Neural progenitor cell (in vitro differentiated cells): ENCODE results near the gene AKAP6. TPM values are rescaled to one million over a fixed set of nuclear protein-coding genes. Genes with fewer than 3 reads are reported as not detected.

ENCODE experiments used
- DNase-seq: peaks from one replicate; pipeline ENCODE4 v3.0.0-alpha.2; 2016; ENCODE audit warnings: low spot score
- H2AFZ ChIP-seq: fragments of 200-600 bp; sonication (generic); replicated peaks from 2 replicates; pipeline ENCODE4 v1.6.1; 2016; ENCODE audit warnings: antibody characterized with exemption
- H3F3A ChIP-seq: fragments of 200-600 bp; sonication (generic); 2 replicates; pipeline ENCODE4 v1.6.1; 2016; ENCODE audit warnings: antibody characterized with exemption, low read depth
- H3K27ac ChIP-seq: fragments of 200-600 bp; sonication (generic); 2 replicates; pipeline ENCODE4 v1.5.1; 2016; ENCODE audit warnings: mild to moderate bottlenecking
- H3K27me3 ChIP-seq: fragments of 200-600 bp; sonication (generic); 2 replicates; pipeline ENCODE4 v1.6.1; 2016; ENCODE audit warnings: mild to moderate bottlenecking, moderate library complexity
- H3K36me3 ChIP-seq: fragments of 200-600 bp; sonication (generic); 2 replicates; pipeline ENCODE4 v1.5.1; 2016
- H3K4me1 ChIP-seq: fragments of 200-600 bp; sonication (generic); 2 replicates; pipeline ENCODE4 v1.6.1; 2016; ENCODE audit warnings: mixed run types
- H3K4me2 ChIP-seq: fragments of 200-600 bp; sonication (generic); 2 replicates; pipeline ENCODE4 v1.6.1; 2016
- H3K4me3 ChIP-seq: fragments of 200-600 bp; sonication (generic); 2 replicates; pipeline ENCODE4 v1.5.1; 2016
- H3K79me2 ChIP-seq: fragments of 200-600 bp; sonication (generic); 2 replicates; pipeline ENCODE4 v1.6.1; 2016; ENCODE audit warnings: low read depth
- H3K9ac ChIP-seq: fragments of 200-600 bp; sonication (generic); 2 replicates; pipeline ENCODE4 v1.6.1; 2016
- H3K9me3 ChIP-seq: fragments of 200-600 bp; sonication (generic); 2 replicates; pipeline ENCODE4 v1.5.1; 2016; ENCODE audit warnings: low read depth
- H4K20me1 ChIP-seq: fragments of 200-600 bp; sonication (generic); 2 replicates; pipeline ENCODE4 v1.6.1; 2016; ENCODE audit warnings: low read depth
- H3K27ac Mint-ChIP-seq: 3 replicates; pipeline ENCODE4 v1.8.0; 2021; ENCODE audit warnings: mixed read lengths
- H3K27me3 Mint-ChIP-seq: 2 replicates; pipeline ENCODE4 v1.8.0; 2022; ENCODE audit warnings: low read depth, mild to moderate bottlenecking, inconsistent platforms, moderate library complexity, mixed read lengths; ENCODE audit not compliant: insufficient read depth
- H3K36me3 Mint-ChIP-seq: 3 replicates; pipeline ENCODE4 v1.8.0; 2021; ENCODE audit warnings: mixed read lengths
- H3K4me1 Mint-ChIP-seq: 3 replicates; pipeline ENCODE4 v1.8.0; 2021; ENCODE audit warnings: mixed read lengths
- H3K4me3 Mint-ChIP-seq: 3 replicates; pipeline ENCODE4 v1.8.0; 2021; ENCODE audit warnings: mild to moderate bottlenecking, moderate library complexity, mixed read lengths
- H3K9me3 Mint-ChIP-seq: 3 replicates; pipeline ENCODE4 v1.8.0; 2020; ENCODE audit warnings: mixed read lengths
- EZH2 ChIP-seq: fragments of 200-600 bp; sonication (generic); IDR thresholded peaks from 2 replicates; pipeline ENCODE4 v1.6.1; 2017; ENCODE audit warnings: antibody characterized with exemption, mild to moderate bottlenecking, moderate library complexity
- EZH2phosphoT487 ChIP-seq: fragments of 200-600 bp; sonication (generic); IDR thresholded peaks from 2 replicates; pipeline ENCODE4 v1.6.1; 2017; ENCODE audit warnings: antibody characterized with exemption
- total RNA-seq: library from RNA; depleted of rRNA; stranded (reverse); fragments of >200 nt; gene quantifications from 2 replicates; pipeline ENCODE4 v1.2.3, GENCODE V29; 2015; ENCODE audit warnings: low replicate concordance
- TF ChIP-seq, protein P1 (sequence below): fragments of 200-600 bp; sonication (generic); IDR thresholded peaks from 2 replicates; pipeline ENCODE4 v1.5.1; 2017; ENCODE audit warnings: antibody characterized with exemption, mild to moderate bottlenecking

The AKAP6 gene
- total RNA-seq, 1 donor from 2014 or later = 3.7 TPM

DNA sequence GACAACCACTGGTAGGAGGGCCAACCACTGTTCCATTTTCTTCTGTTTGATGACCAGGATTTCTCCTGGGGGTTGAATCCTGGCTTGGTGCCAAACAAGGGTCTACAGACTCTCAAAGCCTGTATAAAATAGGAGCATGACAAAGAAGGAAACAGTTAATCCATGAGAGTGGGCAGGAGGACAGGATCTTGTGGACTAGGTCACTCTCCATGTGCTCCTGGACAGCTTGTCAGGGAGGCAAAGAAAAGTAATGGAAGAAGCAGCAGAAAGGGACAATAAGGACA lies 243.7 kb downstream of the AKAP6 start:
- no peaks in the 10 kb centered on the region for H4K20me1 ChIP-seq
- H3K36me3 ChIP-seq = no peaks in the 10 kb centered on the region
- H3K27ac ChIP-seq = no peak overlapping the region
- H3K9ac ChIP-seq = no peak overlapping the region
- Mint-ChIP-seq H3K4me3 (peak overlapping the region; percentile 13), H3K4me1 (peaks cover 23% of the 10 kb centered on the region), H3K27me3 (no peaks in the 10 kb centered on the region), H3K36me3 (no peaks in the 10 kb centered on the region), H3K9me3 (no peaks in the 10 kb centered on the region), H3K27ac (no peak overlapping the region)
- no peaks in the 10 kb centered on the region for H3K79me2 ChIP-seq
- DNase-seq = no peak
- H3K4me3 ChIP-seq = no peak overlapping the region
- no peaks in the 10 kb centered on the region for H3F3A ChIP-seq
- H2AFZ ChIP-seq = no peak overlapping the region
- peaks cover 19% of the 10 kb centered on the region for H3K4me1 ChIP-seq
- H3K4me2 ChIP-seq = no peak overlapping the region
- no peaks in the 10 kb centered on the region for H3K9me3 ChIP-seq
- no peak for TF ChIP-seq EZH2phosphoT487
- no peaks in the 10 kb centered on the region for H3K27me3 ChIP-seq

DNA sequence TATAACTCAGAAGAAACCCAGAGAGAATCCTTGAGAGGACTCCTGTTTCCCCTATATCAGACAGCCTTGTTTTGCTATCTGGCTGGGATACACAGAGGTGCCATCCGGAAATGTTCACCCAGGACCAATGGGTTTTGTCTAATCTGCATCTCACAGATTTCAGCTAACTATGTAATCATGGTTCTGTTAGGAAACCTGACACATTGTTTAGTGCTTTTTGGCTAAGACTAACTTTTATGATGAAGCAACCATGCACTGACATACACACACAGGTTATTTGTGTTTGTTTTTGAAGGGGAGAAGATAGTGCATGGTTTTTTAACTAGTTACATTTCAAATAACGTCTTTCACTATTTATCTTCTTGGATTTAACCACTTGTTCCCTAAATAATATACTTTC lies 245.2 kb downstream of the AKAP6 start:
- Histone ChIP-seq H3K36me3 (no peaks in the 10 kb centered on the region), H3K4me3 (no peak overlapping the region), H3F3A (no peaks in the 10 kb centered on the region), H3K9ac (no peak overlapping the region), H4K20me1 (no peaks in the 10 kb centered on the region), H3K79me2 (no peaks in the 10 kb centered on the region), H3K27me3 (no peaks in the 10 kb centered on the region), H3K27ac (no peak overlapping the region), H3K4me1 (peaks cover 17% of the 10 kb centered on the region), H3K4me2 (no peak overlapping the region), H2AFZ (no peak overlapping the region), H3K9me3 (no peaks in the 10 kb centered on the region)
- Mint-ChIP-seq H3K4me3 (no peak overlapping the region), H3K4me1 (peaks cover 23% of the 10 kb centered on the region), H3K9me3 (no peaks in the 10 kb centered on the region), H3K36me3 (no peaks in the 10 kb centered on the region), H3K27ac (no peak overlapping the region), H3K27me3 (no peaks in the 10 kb centered on the region)
- TF ChIP-seq EZH2 = no peak
- TF ChIP-seq EZH2phosphoT487 = no peak
- TF ChIP-seq, protein P1, sequence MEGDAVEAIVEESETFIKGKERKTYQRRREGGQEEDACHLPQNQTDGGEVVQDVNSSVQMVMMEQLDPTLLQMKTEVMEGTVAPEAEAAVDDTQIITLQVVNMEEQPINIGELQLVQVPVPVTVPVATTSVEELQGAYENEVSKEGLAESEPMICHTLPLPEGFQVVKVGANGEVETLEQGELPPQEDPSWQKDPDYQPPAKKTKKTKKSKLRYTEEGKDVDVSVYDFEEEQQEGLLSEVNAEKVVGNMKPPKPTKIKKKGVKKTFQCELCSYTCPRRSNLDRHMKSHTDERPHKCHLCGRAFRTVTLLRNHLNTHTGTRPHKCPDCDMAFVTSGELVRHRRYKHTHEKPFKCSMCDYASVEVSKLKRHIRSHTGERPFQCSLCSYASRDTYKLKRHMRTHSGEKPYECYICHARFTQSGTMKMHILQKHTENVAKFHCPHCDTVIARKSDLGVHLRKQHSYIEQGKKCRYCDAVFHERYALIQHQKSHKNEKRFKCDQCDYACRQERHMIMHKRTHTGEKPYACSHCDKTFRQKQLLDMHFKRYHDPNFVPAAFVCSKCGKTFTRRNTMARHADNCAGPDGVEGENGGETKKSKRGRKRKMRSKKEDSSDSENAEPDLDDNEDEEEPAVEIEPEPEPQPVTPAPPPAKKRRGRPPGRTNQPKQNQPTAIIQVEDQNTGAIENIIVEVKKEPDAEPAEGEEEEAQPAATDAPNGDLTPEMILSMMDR = no peak
- no peak for DNase-seq

DNA sequence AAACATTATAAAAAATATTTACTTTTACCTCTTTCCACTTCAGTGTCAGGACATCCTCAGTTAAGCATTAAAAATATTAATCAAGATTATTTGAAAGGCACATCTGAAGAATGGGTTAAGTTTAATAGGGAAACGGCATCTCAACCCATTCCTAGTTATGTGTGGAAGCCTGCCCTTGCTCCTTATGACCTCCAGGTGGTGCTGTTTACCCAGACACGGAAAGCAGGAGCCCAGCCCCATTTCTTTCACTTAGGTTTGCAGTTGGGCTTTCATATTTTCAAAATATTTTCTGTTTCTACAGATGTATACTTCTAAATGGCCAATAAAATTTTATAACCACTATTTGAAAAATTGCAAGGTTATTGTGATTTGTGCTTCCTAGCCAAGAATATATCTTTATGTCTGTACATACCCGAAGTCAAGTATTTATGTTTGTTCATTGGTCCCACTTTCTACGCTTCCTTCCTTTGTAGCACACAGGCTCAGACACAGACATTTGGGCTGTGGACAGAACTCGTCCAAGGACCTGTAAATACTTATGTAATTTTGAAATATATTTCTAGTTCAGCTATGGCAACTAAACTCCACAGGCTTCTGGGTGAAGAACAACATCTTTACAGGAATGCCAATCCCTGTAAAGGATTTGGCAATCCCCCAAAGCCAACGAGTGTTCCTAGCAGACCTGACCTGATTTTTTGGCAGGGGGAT lies 247.1 kb downstream of the AKAP6 start:
- Histone ChIP-seq H3K79me2 (no peaks in the 10 kb centered on the region), H3K27me3 (no peaks in the 10 kb centered on the region), H3K36me3 (no peaks in the 10 kb centered on the region), H3K9me3 (no peaks in the 10 kb centered on the region), H3F3A (no peaks in the 10 kb centered on the region), H2AFZ (no peak overlapping the region), H3K4me2 (no peak overlapping the region), H3K9ac (no peak overlapping the region), H3K4me3 (no peak overlapping the region), H3K4me1 (peaks cover 16% of the 10 kb centered on the region), H3K27ac (no peak overlapping the region), H4K20me1 (no peaks in the 10 kb centered on the region)
- peak; percentile 69 for DNase-seq
- no peak overlapping the region for H3K4me3 Mint-ChIP-seq
- H3K9me3 Mint-ChIP-seq = peaks cover 2% of the 10 kb centered on the region
- H3K36me3 Mint-ChIP-seq = no peaks in the 10 kb centered on the region
- no peak overlapping the region for H3K27ac Mint-ChIP-seq
- no peaks in the 10 kb centered on the region for H3K27me3 Mint-ChIP-seq
- TF ChIP-seq EZH2 (no peak), EZH2phosphoT487 (no peak)
- TF ChIP-seq, protein P1 = peak; percentile 99
- peaks cover 23% of the 10 kb centered on the region for H3K4me1 Mint-ChIP-seq

DNA sequence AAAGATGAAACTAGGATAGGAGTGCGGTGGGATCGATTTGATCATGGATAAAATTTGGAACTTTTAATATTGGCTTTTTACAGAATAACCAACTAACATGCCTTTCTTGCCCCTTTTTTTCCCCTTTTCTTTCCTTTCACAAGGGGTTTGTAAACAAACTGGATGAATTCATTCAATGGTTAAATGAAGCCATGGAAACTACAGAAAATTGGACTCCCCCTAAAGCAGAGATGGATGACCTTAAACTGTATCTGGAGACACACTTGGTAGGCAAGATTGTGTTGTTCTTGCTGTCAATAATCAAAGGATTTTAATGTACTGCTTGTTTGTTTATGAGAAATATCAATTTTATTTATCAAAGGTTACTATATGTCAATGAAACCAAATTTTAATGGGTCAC lies 247.9 kb downstream of the AKAP6 start:
- Mint-ChIP-seq H3K4me1 (peaks cover 17% of the 10 kb centered on the region), H3K36me3 (no peaks in the 10 kb centered on the region), H3K27me3 (no peaks in the 10 kb centered on the region), H3K4me3 (no peak overlapping the region), H3K9me3 (peaks cover 2% of the 10 kb centered on the region), H3K27ac (no peak overlapping the region)
- Histone ChIP-seq H3K4me2 (no peak overlapping the region), H3K4me3 (no peak overlapping the region), H3K79me2 (no peaks in the 10 kb centered on the region), H3K27ac (no peak overlapping the region), H3K4me1 (peaks cover 9% of the 10 kb centered on the region), H3K9me3 (no peaks in the 10 kb centered on the region), H3K27me3 (no peaks in the 10 kb centered on the region), H3K9ac (no peak overlapping the region), H2AFZ (no peak overlapping the region), H3F3A (no peaks in the 10 kb centered on the region), H4K20me1 (no peaks in the 10 kb centered on the region), H3K36me3 (no peaks in the 10 kb centered on the region)
- DNase-seq = no peak
- TF ChIP-seq, protein P1 = no peak
- no peak for TF ChIP-seq EZH2phosphoT487
- no peak for TF ChIP-seq EZH2
